GM19467 (cell line): ENCODE data around the gene GGACT.

Experiments
- ATAC-seq: cut with Tn5 transposase; IDR thresholded peaks from one replicate; pipeline ENCODE4 v1.9.1; 2021; ENCODE audit warnings: mild to moderate bottlenecking, moderate library complexity; ENCODE audit not compliant: unreplicated experiment

The GGACT gene

DNA sequence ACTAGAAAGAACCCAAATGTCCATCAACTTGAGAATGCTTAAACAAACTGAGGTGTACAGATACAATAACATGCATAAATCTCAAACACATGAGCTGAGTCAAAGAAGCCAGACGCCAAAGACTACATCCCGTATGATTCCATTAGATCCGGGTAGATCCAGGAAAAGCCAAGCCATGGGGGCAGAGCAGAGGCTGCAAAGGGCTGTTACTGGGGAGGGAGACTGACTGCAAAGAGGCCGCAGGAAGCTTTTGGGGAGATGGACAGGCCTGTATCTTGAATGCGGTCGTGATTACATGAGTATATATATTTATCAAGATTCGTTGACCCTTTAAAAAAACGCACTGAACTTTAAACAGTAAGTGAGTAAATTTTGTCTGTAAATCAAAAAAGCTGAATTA is 28.7 kb downstream of the GGACT start:
- no peak for ATAC-seq

DNA sequence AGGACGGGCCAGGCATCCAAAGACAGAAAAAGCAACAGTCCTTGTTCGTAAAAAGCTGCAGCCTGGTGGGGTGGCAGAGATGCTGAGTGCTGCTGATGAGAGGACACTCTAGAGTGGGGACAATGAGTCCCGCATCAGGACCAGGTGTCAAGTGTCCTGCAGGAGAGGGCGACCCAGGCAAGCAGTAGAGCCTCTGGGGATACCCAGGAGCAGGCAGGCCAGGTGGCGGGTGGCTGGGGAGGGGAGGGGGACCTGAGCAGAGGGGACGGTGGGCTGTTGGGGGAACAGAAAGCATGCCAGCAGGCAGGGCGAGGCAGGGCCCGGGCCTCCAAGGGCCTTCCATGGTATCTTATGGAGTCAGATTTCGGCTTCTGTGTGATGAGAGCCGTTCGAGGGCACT is 35.8 kb downstream of the GGACT start:
- ATAC-seq: no peak

DNA sequence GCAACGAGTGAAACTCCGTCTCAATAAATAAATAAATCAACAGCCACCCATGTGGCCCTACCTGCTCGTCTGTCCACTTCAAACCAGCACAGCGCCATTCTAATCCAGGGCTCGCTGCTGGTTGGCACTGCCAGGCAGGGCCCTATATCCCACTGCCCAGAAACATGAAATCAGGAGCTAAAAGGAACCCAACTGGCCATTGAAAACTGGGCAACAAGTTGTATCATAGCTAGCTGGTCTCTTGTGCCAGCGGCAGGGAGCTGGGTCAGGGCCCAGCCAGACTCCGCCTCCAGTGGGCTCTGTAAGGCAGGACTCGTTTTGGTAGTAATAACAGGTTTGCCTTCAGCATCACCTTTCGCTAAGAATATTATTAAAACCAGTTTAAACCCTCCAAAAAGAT is 39.3 kb downstream of the GGACT start:
- no peak for ATAC-seq

DNA sequence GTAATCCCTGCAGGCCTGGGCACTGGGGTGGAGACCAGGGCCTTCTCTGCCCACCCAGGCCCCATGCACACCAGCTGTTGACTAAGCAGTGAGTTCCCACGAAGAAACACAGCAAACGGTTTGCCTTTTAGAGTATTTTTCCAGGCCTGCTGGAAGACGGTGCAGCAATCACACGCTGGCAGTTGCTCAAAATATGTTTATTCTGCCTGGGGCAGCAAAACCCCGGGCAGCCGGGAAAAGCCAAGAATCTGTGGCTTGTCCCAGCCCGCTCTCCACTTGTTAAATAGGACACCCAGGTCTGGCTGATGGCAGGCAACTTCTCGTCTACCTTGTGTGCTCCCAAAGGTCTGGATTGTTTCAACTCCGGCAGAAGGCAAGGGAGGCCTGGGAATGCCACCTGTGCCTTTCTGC is 40.8 kb downstream of the GGACT start:
- no peak for ATAC-seq

DNA sequence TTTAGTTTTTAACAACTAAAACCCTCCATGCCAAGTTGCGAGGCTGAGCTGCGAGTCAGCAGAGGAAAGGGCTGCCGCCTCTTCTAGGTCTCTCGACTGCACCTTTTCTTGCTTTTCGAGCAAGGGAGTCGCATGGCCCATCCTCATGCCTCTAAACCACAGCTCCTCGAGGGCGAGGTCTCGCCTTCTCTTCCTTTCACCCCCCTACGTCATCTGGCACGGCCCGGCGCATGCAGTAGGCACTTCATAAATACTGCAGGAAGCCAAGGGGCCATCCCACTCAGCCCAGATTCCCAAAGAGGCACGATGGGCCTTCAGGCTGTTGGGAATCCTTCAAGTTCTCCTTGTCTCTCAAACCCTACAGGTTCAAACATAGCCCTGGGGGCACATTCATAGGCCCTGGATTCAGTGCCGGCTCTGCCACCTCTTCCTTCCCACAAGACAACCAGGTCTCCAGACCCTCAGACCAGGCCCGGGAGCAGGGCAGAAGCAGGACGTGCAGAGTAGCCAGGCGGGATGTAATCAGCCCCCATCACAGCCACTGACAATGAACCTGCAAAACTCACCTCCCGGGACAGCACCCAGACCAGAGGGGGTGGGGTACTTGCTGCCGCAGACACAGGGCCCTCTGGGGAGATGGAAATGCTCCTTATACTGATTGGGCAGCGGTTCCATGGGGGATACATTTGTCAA is 41.7 kb downstream of the GGACT start:
- no peak for ATAC-seq

DNA sequence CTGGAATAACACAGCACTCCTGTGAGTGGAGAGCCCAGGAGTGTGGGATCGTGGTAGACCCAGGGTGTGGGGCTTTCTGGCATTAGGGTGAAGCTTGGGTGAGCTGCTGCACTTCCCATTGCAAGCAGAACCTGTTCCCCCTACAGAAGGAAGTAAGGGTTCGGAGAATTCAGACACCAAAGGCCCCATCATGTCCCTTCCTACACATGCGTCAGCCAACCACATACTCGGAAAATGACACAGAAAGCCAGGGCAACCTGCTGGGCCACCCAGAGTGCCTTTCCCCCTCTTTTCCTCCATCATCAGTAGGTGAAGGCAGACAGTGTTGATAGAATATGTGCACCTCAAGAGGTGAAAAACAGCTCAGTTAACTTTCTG is 42.9 kb downstream of the GGACT start:
- no peak for ATAC-seq

DNA sequence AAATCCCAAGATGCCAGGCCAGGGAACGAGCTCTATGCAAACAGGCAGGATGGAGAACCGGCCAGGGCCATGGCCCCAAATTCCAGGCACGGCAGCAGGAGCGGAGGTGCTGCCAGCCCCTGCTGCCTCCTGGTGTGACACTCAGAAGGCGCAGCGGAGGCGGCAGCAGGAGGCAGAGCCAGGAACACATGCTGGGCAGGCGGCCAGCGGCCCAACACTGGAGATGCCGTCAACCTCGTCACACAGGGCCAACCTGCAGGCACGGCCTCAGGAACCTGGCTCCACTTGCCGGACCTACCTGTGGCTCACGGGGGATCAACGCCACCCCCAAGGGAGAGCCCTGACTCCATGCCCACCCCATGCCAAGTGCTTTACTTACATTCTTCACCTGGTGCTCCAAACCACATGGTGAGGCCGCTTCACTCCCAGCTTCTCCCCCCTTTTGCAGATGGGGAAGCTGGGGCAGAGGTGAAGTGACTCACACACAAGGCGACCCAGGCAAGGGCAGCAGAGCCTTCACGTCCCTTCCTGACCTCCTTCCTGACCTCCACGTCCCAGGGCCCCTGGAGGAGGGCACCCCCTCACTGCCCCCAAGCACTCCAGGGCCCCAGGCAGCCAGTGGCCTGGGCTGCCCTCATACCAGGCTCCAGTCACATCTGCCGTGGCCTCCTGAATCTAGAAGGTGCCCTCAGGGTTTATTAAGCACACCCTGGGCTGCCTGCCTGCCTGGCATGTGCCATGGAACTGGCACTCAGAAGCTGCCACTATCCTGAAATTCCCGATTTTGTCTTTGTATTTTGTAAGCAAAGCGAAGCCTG is 43.5 kb downstream of the GGACT start:
- ATAC-seq: no peak

DNA sequence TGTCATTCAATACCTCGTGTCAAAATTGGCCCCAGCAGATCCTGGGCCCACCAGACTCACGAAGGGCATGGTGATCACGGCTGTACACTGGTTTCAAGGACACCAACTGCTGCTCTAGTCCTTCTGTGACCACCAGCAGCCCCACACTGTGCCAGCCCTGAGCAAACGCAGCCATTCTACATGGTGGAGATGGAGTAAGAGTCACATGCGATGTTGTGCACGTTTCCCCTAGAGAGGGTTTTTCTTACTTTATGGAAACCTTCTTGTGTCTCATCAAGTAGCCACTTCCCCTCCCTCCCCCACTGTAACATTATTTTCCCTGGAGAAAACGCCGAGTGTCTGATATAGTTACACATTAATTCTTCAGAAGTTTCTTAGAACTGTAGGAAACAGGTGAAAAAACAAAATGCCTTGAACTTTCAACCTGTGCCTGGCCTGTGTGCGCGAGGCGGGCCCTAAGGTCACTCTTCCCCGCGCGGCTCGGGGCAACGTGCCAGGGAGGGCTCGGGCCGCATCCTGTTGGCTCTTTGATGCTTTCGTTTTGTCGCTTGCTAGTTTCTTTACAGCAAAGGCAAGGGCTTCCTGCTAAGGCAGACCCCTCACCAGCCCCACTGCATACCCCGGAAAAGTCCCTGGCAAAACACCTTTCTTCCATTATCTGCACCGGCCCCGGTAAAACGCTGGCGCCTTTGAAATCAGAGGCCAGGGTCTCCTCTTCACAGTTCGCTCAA is 44.6 kb downstream of the GGACT start:
- no peak for ATAC-seq

DNA sequence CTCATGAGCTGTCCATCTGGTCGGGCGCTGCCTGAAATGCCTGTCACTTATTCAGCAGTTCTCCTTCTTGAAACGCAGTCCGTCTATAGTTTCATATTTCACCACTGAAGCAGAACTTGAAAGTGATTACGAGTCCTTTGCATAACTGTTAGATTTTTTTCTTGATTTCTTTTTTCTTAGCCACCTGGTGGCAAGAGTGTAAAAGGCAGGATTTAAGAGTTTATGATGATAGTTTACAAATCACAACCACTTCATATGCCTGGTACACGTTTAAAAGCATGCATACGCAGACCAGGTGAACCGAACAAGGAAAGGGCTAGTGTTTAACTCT is 45.8 kb downstream of the GGACT start:
- peak; percentile 85 for ATAC-seq

DNA sequence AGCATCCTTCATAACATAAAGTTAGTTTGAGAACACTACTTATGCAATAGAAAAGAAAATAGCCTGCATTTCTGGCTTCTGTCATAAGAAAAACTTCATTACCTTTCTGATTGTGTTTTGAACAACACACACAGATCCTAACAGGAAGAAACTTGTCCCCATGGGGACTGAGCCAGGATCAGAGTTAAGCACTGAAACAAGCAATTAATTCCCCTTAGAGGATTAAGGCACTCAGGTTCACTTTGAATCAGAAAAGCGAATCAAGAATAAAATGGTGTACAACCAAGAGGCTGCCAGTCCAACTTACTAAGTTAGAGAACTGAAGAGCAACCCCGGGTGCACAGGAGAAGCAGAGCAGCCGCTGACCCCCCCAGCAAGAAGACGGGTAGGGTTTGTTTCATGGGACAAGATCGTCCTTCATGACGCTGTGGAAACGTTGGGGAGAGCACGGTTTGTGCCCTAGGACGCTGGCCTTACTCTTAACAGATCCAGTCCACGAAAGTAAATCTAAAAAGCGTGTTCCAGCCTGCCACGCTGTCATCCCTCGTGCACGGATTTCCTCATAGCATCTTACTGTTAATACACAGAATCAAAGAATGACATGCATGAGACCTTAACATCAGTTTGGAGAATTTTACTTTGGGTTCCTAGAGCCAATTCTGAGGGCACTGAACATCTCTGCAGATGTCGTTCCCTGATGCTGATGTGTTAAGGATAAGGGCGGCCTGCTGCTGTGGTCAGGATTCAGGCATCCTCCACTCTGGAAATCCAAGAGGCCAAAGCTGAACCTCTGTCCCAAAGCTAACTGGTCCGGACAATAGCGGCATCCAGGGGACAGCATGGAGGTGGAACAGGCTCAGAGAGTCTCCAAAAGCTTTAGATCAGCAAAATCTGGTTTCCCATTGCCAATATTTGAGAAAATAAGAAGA is 46.4 kb downstream of the GGACT start:
- ATAC-seq: no peak

DNA sequence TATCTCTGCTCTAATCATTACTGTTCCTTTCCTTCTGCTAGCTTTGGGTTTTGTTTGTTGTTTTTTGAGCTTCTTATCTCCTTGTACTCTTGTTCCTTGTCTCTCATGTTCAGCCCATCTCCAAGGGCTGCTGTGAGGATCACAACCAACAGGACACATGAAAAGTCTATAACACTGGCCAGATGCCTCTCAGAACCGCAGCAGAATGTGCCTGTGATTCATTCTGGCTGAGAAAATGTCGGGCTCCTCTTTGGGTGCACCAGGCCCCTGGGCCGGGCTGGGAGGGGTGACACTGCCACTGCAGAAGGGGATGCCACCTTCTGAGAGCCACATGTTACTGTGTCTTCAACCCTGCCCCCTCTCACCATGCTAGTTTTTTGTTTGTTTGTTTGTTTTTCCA is 48.0 kb downstream of the GGACT start:
- no peak for ATAC-seq

DNA sequence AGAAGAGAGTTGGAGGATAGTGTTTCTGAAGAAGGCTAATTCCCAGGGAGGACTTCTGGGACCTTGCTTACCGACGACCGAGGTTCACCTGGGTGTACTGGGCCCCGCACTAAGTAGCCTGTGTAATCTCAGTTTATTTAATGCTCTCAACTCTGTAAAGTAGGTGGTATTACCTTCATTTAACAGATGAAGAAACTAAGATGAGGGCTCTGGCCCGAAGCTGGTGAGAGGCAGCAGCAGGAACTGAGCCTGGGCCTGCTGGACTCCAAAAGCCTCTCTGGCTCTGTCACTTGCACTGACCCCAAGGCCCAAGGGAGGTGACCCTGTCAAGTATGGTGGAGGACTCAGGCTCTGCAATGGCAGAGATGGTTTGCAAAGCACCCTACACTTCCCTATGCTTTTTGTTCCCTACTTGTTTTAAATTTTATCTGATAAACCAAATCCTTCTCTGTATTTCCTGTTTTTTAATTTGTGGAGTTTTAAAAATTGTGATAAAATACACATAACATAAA is 50.6 kb downstream of the GGACT start:
- no peak for ATAC-seq

DNA sequence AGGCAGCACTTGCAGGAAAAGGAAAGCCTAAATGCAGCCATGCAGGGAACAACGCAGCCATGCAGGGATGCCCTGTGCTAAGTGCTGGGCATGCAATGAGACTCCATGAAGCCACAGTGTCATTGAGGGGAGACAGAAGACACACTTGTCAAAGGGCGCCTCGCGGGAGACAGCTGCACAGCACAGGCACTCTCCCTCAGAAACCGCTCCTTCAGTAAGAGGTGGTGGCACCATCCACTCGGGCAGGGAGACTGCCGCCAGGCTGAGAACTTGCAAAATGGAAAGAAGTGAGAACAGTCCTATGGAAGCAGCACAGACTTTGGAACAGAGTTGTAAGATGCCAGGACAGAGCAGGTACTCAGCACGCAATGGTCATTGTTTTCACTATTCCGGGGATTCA is 51.1 kb downstream of the GGACT start:
- no peak for ATAC-seq

DNA sequence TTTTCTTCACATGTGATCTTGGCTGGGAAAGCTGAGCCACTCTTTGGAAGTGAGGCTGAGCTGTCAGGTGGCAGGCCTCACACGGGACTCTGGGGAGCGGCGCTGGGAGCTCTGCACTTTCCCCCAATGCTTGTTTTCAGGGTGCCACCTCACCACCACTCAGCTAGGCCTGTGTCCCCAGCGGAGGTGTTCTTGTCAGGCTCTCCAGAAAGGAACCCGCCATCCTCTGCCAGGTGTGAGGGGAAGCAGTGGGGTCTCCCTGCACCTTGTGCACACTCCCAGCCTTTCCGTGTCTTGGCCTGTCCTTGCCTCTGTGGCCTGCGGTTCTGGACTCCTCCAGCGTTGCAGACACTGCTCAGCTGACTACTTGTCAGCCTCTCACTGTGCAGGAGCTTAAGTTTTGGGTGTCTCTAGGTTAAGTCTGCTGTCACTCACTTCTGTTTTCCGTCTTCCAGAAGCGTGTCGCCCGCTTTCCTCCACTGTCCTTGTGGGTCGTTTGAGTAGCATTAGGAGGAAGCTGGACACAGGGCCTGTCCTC is 51.9 kb downstream of the GGACT start:
- no peak for ATAC-seq

DNA sequence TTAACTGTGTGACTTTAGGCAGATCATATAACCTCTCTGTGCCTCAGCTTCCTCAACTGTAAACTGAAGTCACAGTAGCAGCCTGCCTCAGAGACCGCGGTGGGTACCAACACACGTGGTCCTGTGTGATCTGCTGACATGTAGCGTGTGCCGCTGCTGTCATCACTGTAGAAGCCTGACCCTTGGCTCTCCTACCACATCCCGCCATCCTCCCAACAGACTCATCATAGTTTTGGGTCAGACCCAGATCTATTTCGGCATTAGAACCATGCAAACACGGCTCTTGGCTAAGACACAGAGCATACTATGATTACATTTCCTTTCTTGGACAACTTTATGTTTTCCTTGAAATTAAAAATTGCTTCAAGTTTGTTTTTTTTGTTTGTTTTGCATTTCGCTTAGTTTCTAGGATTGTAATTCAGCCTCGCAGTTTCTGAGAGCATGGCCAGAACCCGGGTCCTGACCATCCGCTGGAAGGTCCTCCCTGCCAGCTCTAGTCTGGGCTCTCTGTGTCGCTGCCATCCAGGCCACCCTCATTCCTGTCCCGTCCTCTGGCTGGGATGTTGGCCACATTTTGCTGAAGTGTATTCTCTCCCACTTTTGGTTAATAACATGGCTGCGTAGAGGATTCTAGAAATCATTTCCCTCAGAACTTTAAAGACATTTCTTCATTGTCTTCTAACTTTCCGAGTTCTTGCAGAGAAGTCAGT is 53.0 kb downstream of the GGACT start:
- no peak for ATAC-seq

DNA sequence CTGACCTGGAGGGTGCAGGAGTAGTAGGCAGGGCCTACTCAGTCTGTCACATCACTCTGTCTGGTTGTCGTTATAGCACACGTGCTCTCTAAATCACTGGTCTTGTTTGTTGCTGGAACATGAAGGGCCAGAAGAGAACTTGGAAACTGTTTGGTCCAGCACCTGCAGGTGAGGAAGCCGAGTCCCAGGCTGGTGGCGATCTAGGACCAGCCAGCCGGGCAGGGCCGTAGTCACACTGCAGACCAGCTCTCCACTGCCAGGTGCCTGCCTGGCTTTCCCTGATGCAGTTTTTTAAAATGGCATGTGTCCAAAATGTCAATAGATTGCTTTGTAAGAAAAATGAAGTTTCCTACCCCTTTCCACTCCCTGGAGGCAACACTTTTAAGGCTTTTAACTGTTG is 53.7 kb downstream of the GGACT start:
- ATAC-seq: no peak

DNA sequence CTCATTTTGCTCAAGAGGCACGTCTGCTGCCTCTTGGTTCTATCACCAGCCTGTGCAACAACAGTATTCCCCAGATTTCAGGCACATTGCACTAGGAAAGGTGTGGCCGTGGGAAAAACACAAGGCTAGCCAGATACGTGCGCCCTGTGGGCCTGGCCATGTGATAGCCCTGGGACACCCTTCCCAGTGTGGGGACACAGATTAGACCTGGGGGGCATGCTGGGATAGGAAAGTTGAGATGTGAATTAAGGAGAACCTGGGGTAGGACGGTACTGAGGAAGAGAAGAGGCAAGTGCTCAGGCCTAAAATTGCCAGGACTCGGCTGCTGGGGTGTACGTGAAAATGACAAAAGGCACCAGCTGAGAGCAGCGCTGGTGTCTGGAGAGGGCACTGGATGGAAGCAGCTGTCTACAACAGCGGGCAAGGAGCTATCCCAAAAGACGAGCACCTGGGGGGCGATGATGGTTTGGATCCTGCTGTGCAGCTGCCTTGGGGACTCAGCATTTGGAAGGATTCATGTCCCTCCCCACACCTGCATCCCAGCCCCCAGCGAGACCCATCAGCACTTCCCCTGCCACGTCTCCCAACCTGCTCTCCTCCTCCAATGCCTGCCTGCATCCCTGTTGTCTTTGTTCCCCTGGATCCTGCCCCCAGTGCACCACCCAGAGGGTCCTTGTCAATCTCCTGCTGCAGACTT is 54.3 kb downstream of the GGACT start:
- ATAC-seq: no peak

DNA sequence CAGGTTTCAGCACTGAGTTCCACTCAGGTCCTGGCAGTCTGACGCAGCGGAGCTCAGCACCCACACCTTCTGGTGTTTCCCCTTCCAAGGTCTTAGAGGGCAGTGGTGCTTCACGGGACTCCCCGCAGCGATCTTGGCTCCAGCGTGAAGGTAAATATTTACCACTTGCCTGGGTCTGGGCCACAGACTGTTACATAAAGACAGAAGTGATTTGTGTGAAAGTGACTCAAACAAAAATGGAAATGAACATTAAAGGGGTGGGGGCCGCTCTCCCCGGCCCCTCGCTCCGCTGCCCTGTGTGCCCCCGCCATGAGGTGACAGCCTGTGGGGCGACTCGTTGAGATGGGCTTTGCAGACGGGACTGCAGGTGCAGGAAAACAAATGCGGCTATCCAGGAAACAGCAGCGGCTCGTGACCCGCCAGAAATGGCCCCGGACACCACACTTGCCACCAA is 55.0 kb downstream of the GGACT start:
- no peak for ATAC-seq

DNA sequence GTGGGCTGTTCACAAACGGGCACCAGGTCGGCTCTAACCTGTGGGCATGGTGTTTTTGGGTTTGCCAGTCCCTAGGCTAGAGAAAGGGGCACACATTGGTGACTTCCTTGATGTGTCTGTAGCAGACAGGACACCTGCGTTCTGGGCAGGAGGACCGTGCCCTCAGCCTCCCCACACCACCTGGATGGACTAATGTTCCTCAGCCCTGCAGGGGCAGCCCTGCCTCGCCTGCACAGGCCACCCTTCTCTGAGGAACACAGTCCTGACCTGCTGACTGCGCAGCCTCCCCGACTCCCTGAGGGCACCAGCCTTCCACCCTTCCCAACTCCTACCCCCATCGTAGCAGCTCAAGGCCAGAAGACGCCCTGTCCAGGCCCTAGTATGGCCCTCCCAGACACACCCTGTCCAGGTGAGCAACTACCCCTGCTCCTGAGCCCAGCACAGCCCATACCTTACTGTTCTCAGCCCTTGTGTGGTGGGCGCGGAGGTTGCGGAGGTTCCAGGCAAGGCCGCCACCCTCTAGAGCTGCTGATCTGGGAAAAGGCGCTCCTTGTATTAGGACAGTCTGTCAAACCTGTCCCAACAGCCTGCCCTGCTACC is 55.7 kb downstream of the GGACT start:
- no peak for ATAC-seq
